HepG2 (cell line): Measurements from ENCODE around the gene SLC2A13.

Experiments
- ATF1 ChIP-seq: IDR thresholded peaks from 2 replicates; pipeline ENCODE4 v1.6.1; 2016; ENCODE audit warnings: mild to moderate bottlenecking, control low read depth
- CTCF ChIP-seq: sonication (generic); formaldehyde crosslinking; IDR thresholded peaks from 2 replicates; pipeline ENCODE4 v1.5.0; 2020; ENCODE audit warnings: mild to moderate bottlenecking, missing genetic modification reagents, moderate library complexity
- NR3C1 ChIP-seq: sonication (generic); formaldehyde crosslinking; IDR thresholded peaks from 2 replicates; pipeline ENCODE4 v1.4.0; 2020; ENCODE audit warnings: missing genetic modification reagents
- RCOR2 ChIP-seq: IDR thresholded peaks from 2 replicates; pipeline ENCODE4 v1.6.1; 2016; ENCODE audit warnings: missing biosample characterization, missing genetic modification reagents
- SIN3B ChIP-seq: fragments of 150-350 bp; IDR thresholded peaks from 2 replicates; pipeline ENCODE4 v1.6.1; 2014; ENCODE audit warnings: low read length
- TAF1 ChIP-seq: sonication (generic); formaldehyde crosslinking; IDR thresholded peaks from 2 replicates; pipeline ENCODE4 v1.4.0; 2020; ENCODE audit warnings: missing genetic modification reagents

- TF ChIP-seq SIN3B: no peak
- TF ChIP-seq NR3C1 (CRISPR knock-in tag): no peak
- no peak for TF ChIP-seq TAF1 (CRISPR knock-in tag)
- TF ChIP-seq CTCF (CRISPR knock-in tag): no peak
- no peak for TF ChIP-seq RCOR2 (CRISPR knock-in tag)
- TF ChIP-seq ATF1 (CRISPR knock-in tag): no peak
Measured at GRCh38 chr12:40145896-40146295, 40.0 kb upstream of the SLC2A13 start.
